GM19351 (cell line): ENCODE results near the gene SEC61A1.

Experiments used
- ATAC-seq: cut with Tn5 transposase; IDR thresholded peaks from one replicate; pipeline ENCODE4 v1.9.1; 2021; ENCODE audit warnings: mild to moderate bottlenecking, moderate library complexity; ENCODE audit not compliant: unreplicated experiment

The SEC61A1 gene

GRCh38 chr3:128111147-128111546 is 58.9 kb downstream of the SEC61A1 start:
- ATAC-seq: no peak

- peak; percentile 86 for ATAC-seq
Observed at GRCh38 chr3:128112357-128112968, 60.2 kb downstream of the SEC61A1 start.

GRCh38 chr3:128113817-128114794 is 61.9 kb downstream of the SEC61A1 start:
- peak; percentile 53 for ATAC-seq
